Glomerular endothelial cell (primary cell): ENCODE measurements around the gene LCP2. TPM values are rescaled to one million over a fixed set of nuclear protein-coding genes. Genes with fewer than 3 reads are reported as not detected.

Experiments
- DNase-seq: peaks from one replicate; pipeline ENCODE4 v3.0.0-alpha.2; 2011; ENCODE audit warnings: low read depth, low spot score; ENCODE audit errors: extremely low read depth
- total RNA-seq: library from RNA; depleted of rRNA; stranded (reverse); fragments of >200 nt; gene quantifications from 2 replicates; pipeline ENCODE4 v1.2.3, GENCODE V29; 2015

Gene LCP2
- total RNA-seq, 1 donor from 2014 or later = 5.7 TPM

DNA sequence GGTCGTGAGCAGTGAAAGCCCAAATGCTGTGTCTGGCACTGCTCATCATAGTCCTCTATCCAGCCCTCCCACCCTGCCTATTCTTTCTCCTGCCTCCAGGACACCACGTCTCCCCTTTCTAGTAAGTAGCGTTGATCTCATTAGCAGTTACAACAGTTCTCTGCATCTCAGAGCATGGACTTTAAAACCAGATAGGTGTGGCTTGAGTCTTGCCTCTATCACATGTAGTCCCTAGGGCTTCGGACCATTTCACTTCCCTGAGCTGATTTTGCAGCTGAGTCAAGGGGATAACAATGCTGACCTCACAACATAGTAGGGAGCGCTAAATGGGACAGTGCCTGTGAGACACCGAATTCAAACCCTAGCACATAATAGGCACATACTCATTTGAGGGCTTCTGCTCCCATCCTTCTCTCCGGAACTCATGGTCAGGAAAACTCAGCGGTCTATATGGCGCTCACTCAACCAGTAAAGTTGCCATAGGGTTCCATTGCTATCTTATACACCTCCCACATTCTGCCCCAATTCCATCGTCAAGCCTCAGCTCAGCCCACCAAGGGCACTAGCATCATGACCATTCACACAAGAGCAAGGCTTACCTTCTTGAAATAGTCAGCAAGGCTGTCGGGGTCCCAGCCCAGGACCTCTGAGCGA is 515 bp downstream of the LCP2 start:
- DNase-seq = no peak

DNA sequence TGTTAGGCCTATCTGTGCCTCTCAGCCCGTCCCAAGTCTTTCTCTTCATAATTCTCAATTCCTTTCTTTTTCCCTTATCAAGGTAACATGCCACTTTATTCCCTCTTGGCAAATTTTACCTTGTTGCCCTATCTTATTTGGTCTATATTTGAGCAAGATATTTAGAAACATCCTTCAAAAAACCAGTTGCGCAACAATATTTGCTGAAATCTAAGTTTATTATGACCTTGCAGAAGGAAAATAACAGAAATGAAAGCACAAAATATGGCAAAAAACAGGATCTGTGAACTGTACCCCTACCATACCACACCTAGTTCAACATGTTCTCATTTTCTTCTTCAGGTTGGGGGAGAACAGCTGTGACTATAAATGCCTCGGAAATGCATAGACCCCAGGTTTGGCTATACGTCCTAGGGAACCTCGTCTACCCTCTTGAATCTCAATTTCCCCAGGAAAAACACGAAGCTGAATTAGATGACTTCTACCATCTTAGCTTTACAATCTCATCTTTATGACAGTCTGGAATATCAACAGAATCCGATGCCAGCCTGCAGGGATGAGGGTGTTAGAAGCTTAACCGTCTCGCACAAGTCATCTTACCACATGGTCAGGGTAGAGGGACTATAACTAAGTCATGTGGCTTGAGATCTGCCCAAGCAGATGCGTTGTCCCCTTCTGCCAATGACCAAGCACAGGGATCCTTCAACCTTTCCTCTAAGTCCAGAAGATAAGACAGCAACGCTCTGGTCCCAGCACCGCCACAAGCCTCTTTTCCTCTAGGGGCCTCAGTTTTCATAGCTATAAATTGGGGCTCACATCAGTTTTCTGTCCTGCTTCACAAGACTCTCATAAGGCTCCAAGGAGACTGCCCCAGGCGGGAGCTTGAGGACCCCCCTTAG is 1.3 kb downstream of the LCP2 start:
- DNase-seq = no peak

DNA sequence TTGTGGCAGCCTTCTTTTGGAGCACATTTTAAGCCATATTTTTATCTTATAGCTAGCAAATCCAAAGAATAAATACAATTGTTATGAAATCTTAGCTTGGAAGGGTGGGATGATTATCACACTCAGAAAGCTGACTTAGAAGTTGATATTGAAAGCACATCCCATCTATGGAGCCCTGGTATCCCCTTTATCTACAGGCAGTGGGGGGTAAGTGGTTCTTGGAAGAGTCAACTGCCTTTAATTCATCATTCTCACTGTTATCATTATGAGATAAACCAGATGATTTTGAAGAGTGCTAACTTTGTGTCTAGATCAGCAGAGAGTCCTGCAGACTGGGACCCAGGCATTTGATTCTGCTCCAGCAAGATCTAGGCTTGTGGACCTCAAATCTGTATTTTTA is 3.0 kb downstream of the LCP2 start:
- no peak for DNase-seq

DNA sequence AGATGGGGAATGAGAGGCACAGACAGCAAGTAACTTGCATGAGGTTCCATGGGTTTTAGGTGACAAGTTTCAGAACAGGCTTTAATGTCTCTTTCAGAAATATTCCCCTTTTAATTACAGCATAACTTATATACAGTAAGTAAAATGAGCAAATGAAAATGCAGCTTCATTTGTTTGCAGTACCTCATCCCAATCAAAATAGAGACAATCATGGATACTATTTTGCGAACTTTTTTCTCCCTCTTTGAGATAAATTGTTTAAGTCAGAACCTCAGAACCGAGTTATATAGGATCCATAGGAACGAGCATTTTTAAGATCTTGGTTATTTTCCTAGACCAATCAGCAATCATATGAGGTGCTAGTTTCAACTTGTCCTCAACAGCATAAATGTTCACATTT is 3.5 kb downstream of the LCP2 start:
- no peak for DNase-seq

DNA sequence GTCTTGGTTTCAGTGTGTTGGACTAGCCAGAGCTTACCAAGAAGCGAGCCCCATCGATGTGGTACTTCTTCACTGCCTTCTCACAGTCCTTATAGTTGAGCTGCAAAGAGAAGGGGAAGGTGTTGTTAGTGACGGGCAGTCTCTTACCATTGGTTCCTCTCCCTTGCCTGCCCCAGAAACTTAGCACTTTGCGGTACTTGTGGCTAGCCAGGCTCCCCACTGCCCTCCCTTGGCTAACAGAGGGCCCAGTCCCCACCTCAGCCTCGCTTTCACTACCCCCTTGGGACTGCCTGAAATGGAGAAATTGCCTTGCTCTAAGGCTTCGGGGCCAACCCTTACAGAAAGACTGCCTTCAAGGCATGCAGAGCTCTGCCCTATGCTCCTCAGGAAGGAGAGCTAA is 4.3 kb downstream of the LCP2 start:
- DNase-seq = no peak

DNA sequence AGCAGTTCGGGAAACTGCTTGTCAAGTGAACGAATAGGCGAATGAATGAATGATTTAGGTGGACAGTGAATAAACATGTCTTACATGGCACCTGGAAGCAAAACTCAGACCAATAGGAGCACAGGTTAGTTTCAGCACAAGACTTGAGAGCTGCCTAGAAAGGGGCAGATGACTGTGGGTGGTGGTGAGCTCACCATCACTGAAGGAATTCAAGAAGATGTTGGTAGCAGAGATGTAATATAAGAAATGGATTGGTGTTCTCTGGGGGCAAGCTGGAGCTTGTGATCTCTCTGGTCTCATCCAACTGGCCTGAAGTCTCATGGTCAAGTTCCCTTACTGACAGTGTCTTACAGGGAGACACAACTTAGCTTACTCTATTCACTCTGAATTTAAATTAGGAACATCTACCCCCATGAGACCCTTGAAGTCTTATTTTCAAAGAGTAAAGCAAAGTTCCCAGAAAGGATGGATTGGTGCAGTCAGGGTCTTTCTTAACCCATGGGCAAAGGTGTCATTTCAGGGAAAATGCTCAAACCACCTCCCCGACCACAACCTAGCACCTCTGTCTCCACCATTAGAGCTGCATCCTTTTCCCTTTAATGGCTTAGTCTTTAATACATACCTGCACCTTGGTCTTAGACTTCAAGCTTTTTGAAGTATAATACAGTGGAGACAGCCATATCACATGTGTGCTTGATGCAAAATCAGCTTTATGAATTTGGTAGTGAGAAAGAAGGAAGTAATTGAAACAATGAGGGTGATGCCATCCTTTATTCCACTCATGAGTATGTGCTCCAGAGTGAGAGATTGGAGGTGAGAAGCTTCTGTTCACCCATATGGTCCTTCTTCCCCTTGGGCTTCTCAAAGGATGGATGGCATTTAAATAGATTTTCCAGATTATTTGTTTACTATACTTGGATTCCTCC is 5.1 kb downstream of the LCP2 start:
- no peak for DNase-seq

DNA sequence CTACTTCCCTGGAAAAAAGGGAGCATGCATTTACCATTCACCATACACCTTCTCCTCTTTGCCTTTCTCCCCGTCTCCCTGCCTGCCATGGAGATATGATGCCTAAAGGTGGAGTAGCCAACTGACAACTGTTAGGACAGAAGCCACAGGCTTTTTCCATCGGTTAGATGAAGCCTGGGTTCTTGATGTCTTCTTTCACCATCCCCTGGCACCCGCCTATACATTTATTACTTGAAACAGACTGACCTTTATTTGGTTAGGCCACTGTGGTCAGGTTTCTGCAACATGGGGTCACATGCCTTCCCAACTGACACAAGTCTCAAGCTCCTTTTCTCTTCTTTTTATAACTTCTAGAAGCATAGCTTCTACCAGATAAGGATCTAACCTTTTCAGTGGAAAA is 7.1 kb downstream of the LCP2 start:
- no peak for DNase-seq

DNA sequence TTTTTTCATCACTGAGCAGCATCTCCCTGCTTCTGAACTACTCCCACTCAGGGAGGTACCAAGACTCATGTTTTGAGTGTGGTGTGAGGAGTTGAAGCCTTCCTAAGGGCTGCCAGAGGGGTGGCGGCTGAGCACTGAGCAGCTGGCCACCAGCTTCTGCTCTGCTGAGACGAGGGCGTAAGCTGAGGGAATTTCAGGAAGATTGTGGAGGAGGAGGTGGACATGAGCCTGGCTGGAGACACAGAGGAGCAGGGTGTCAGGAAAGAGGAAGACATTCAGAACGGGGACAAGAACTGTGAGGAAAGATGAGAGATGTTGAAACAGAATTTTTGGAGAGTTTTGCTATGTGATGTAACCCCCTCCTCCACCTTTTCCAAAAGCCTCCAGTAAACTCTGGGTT is 7.8 kb downstream of the LCP2 start:
- no peak for DNase-seq

DNA sequence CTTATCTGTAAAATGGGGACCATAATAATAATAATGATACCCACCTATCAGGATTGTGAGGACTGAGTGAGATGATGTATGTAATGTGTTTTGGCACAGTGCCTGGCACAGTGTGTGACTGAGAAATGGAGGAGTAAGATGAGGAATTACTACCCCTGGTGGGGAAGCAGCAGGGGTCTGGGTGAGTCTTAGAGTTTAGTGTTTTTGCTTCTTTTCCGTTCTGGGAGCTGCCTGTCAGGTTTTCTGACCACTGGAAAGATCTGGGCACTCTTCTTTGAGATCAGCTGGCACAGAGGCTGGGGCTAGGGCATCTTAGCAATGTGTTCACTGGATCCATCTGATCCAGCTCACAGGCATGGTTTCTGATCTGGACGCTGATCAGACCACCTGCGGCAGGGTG is 8.5 kb downstream of the LCP2 start:
- no peak for DNase-seq

DNA sequence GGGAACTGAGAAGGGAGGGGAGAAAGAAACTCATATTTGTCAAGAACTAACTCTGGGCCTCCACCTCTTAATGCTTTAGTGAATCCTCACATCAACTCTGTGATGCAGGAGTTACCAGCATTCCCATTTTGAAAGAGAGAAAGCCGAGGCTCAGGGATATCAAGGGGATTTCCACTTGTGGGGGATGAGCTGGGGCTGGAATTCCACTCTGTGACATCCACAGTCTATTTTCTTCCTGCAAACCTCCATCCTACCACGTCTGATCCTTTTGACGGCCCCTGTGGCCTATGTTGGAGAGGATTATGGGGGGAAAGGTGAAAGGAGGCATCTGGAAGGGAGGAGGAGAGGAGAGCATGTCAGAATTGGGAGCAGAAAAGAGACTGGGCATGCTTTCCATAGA is 9.0 kb downstream of the LCP2 start:
- DNase-seq = no peak

DNA sequence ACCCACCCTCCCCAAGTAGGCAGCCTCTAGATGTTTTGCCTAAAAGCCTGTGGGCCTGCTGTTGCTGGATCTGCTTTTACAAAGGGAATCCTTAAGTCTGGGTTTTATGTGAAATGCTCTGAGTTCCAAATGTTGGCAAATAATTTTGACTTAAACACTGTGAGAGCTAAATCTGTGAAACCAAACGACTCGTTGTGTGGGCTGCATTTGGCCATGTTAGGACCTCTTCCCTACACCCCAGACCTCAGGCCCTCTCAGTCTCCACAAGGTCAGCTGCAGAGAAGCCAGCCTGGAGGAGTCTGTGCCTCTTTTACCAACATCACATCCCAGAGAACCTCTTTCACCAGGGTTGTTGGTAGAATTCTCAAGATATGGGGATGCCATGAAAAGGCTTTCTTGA is 9.4 kb downstream of the LCP2 start:
- DNase-seq = no peak

DNA sequence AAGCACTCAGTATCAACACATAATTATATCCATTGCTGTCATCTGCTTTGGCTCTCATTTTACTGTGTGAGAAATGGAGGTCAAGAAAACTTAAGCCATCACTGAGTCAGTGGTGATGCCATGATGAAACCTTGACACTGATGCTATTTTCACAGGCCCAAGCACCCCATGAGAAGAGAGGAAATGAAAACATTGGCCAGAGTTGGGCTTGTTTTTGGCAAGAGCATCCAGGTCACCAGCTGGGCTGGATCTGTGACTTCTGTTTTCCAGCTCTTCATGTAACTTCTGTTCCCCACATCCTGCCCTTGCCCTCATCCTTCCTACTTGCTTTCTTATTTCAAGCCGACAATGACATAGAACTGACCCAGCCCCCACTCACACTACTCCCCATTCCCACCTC is 10.0 kb downstream of the LCP2 start:
- DNase-seq = no peak

DNA sequence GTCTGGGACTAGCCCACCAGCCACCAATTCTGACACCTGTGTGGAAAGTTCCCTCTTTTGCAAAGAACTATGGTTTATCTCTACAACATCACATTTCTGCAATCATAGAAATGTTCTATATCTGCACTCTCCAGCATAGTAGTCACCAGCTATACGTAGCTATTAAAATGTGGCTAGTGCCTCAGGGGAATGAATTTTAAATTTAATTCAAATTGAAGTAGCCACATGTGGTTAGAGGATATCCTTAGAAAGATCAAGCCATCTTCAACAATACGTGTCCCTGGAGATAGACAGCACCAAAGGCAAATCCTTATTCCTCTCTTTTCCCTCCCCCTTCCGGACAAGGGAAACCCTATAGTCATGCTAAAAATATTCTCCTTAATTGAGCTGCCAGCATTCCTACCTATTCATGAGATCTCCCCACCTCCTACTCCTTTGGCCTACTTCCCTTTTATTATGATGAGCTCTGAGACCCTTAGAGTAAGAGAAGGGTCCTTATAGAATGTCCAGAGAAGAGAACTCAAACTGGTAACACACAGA is 11.1 kb downstream of the LCP2 start:
- no peak for DNase-seq

DNA sequence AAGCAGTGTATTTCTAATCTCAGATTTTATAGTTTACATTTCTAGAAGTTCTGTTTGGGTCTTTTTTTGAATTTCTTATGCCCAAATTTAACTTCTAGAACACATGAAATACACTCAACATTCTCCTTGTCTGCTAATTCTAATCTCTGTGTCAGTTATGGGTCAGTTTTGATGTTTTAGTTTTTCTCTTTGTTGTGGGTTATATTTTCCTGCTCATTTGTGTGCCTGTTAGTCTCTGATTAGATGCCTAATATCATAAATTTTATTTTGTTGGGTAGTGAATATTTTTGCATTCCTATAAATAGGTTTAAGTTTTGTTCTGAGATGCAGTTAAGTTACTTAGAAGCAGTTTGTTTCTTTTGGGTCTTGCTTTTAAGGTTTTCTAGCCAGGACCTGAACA is 12.4 kb downstream of the LCP2 start:
- DNase-seq = no peak

DNA sequence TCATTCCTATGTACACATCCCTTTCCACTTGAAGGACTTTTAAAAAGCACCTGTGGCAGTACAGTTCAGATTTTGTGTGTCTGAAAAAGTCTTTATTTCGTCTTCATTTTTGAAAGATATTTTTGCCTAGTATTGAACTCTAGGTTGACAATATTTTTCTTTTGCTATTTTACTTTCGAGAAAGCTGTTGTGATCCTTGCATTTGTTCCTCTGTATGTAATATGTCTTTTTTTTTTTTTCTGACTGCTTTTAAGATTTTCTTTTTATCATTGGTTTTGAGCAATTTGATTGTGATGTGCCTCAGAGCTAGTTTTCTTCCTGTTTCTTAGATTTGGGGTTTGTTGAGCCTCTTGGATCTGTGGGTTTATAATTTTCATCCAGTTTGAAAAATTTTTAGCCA is 13.3 kb downstream of the LCP2 start:
- DNase-seq = no peak

DNA sequence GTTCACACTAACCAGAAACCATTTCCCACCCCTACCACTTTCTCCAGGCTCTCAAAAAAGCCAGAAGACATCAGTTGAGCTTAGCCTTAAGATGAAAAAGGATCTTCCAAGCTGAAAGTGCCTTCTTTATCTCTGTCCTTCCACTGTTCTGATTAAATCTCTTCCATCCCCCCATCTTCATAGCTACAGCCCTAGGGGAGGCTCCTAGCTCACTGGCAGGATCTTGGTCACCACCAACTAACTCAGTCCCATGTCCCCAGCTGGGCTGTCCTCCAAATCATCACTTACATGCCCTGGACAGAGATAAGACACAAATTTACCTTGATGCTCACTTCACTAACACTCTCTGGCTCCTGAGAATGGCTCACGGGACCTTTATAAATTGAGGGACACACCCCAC is 14.3 kb downstream of the LCP2 start:
- DNase-seq = no peak

DNA sequence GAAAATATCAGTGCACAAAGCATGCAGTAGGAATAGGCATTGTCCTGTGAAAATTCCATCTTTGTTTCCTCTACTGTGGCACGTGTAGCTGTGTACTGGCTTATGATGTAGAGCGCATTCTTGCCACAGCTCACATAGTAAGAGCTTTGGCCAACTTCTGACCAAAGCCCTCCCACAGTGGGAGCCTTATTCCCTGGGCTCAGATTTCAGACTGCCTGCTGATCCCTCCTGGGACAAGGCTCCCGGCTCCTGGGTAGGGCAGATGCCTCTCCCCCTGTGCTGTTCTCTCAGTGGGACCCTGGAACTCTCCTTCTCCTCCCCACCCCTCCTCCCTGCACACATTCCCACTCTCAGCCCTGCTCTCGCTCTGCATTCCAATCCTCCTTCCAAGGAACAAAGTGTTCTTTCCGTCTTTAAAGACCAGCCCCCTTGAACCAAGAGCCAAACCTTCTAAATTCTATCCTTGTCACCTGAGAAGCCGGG is 17.5 kb downstream of the LCP2 start:
- no peak for DNase-seq

DNA sequence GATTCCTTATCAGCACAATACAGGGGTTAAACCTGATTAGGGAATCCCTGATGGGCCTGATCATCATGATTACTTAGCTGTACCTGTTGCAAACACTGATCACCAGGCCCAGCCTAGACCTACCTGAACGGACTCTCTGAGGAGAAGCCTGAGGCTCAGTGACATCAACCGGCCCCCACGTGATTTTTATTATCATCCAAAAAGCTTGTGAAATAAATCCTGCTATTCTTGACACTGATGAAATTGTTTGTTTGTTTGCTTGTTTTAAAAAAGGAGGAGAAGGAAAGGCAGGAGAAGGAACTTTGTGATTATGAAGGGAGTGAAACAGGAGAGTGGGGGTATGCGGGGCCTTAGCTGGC is 18.1 kb downstream of the LCP2 start:
- no peak for DNase-seq

DNA sequence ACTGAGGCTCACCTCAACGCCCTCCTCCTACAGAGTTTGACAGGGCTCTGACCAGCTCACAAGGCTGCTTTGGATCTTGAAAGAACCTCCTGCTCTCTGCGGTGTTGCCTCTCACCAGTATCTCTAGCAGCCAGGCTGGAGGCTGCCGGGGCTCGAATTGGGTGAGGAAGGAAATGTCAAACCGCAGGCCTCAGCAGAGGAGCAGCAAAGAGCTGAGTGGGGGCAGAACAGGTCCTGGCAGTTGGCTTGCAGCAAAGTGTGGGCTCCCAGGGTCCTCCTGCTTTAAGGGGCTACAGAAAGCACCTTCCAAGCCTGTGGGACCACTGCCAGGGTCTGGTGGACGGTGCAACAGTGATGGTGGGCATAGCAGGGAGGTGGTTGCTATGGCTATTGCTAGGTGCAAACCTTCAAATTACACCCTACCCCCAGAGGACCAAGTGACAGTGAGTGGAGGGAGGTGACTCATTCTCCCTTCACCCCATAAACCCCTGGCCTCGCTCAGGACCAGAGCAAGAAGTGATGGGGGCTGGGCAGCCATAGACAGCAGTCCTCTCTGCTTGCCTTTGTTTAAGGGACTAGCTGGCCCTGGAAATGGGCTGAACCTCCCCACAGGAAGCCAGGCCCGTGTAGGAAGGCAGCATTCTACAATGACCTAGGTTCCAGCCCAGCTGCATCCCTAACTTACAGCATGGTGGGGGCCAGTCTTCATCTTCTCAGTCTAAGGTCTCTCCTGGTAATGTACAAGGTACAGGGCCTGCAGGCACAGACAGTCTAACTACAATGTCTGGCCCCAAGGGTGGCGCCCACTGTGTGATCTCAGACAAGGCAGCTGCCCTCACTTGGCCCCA is 18.7 kb downstream of the LCP2 start:
- no peak for DNase-seq

DNA sequence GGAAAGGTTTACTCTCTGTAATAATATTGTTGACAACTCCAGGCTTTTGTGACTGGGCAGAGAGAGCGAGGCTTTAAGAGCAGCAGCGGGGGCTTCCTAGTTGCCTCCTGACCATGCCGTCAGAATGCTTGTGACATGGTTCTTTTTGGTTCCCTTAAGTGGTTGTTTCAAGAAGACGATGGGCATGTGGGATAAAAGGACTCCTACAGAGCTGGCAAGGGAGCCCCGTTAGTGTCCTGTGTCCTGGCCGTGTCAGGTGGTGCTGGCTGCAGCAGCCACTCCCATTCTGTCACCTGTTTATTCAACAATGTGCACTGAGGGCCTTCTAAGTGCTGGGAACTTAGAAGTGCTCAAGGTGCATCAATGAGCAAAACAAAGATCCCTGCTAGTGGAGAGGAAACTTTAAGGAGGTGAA is 19.7 kb downstream of the LCP2 start:
- no peak for DNase-seq
